Fibroblast of skin of right biceps (primary cell): ENCODE results near the gene SYT1.
A peak's percentile ranks its signal among the peaks of the same experiment; 100 is the strongest.

ENCODE experiments used
- DNase-seq: peaks from one replicate; pipeline ENCODE4 v3.0.0-alpha.2; 2013

The SYT1 gene

GRCh38 chr12:79366374-79366773 is 501.8 kb downstream of the SYT1 start:
- DNase-seq: no peak

DNA sequence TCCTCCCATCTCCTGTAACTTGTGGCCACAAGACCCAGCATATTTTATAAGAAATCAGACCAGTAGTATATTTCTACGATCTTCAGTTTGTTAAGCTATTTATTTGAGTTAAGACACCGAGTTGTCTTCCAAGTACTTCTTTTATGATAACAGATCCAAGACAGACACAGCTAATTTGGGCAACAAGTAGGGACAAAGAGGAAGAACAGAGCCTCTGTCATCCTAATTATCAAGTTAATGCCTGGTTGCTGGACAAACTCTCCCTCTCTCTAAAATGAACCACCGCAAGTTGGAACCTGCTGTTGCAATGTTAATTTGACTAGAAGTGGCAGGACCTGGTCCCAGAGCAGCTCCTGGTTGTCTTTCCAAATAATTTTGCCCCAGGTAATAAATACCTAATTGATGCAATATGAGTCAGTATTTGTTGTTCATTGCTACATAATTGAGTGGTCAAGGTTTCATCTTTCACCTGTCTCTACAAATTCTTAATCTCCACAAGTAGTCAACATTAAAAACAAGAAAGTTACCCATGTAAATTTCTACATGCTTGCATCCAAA is 502.5 kb downstream of the SYT1 start:
- no peak for DNase-seq

DNA sequence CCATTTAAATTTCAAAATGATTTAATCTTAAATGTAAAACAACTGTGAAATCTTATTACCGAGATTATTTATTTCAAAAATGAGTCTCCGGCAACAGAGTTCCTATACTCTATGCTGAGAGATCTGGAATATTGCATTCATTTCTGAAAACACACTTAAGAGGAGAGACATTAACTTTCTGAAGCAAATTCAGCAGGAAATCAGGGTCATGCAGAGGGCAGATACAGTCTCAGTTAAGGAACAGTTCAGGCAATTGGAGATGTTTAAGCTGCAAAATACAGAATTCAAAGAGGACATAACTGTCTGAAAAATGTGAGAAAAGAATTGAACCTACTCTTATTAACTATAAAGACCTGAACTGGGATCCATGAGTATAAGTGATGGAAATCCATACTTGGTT is 505.4 kb downstream of the SYT1 start:
- DNase-seq: no peak

- no peak for DNase-seq
These were observed 506.7 kb downstream of the SYT1 start for GRCh38 chr12:79371226-79371625.

GRCh38 chr12:79373896-79374499 is 509.4 kb downstream of the SYT1 start:
- peak; percentile 35 for DNase-seq

DNA sequence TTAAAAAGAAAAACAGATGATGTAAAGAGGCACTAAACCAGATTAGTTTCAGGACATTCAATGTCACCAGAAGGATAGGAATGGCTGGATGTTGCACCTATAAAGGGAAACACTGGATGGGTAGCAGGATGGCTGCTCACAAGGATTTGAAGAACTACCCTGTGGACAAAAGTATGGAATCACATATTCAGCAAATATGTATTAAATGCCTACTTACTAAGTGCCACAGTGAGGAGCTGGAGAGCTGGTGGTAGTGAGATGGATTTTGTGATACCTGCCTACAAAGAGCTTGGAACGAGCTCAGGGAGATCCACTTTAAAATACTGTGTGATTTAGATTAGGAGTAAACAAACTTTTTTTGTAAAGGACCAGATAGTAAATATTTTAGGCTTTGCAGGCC is 510.0 kb downstream of the SYT1 start:
- DNase-seq: no peak

GRCh38 chr12:79375050-79375449 is 510.5 kb downstream of the SYT1 start:
- DNase-seq: no peak

- DNase-seq: peak; percentile 62
These were observed 513.9 kb downstream of the SYT1 start for GRCh38 chr12:79378496-79378895.

- no peak for DNase-seq
These were observed 515.8 kb downstream of the SYT1 start for GRCh38 chr12:79380402-79380801.

GRCh38 chr12:79381248-79382208 is 517.0 kb downstream of the SYT1 start:
- DNase-seq: no peak

GRCh38 chr12:79384551-79384950 is 520.0 kb downstream of the SYT1 start:
- DNase-seq: no peak

GRCh38 chr12:79388011-79388410 is 523.4 kb downstream of the SYT1 start:
- no peak for DNase-seq

GRCh38 chr12:79393842-79394241 is 529.3 kb downstream of the SYT1 start:
- no peak for DNase-seq

- peak; percentile 48 for DNase-seq
These were observed 533.0 kb downstream of the SYT1 start for GRCh38 chr12:79397609-79398008.

DNA sequence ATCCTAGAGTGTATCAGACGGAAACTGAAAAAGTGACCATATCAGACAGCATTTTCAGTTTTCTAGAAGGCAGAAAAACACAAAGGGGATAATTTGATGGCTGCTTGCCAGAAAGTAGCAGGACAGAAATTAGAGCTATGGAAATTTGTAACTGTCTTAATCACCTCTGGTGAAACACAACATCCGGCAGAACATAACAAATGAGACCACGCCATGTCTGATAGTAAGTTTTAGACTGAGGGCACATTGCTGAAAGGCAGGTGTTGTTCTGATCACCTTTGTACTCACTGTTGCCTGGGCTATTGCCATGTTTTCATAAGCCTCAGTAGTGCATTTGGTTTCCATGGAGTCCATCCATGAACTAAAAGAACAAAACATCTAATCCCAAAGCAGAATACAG is 535.9 kb downstream of the SYT1 start:
- no peak for DNase-seq

DNA sequence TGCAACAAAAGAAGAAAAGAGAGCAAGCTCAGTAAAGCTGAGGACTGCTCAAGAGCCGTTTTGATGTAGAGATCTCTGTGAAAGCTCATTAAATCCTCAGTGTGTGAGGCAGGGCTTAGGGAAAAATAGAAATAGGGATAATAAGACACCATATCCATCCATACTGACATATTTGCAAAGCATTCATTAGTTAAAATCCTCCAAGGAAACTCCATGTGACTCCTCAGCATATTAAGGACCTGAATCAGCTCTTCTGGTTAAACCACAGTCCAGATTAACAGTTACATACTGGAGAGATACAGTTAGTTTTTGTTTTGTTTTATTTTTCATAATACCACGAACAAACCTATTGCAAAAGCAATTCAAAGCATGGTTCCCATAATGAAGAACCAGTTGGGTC is 538.0 kb downstream of the SYT1 start:
- peak; percentile 78 for DNase-seq

DNA sequence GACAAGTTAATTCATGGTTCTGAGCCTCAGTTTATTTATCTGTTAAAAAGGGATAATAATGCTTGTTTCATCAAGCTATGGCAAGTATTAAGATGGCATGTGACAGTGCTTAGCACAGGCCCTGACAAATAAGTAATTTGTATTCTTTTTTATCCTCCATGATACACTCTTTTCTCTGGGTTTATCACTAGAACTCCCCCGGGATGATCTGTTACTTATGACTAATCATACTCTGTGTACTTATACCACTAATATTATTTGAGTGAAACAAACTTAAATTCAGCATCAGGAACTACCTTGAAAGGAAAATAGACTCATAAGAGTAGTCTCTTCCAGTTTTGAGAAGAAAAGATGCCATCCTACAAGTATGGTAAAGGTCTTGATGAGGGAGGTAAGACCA is 542.4 kb downstream of the SYT1 start:
- peak; percentile 46 for DNase-seq

DNA sequence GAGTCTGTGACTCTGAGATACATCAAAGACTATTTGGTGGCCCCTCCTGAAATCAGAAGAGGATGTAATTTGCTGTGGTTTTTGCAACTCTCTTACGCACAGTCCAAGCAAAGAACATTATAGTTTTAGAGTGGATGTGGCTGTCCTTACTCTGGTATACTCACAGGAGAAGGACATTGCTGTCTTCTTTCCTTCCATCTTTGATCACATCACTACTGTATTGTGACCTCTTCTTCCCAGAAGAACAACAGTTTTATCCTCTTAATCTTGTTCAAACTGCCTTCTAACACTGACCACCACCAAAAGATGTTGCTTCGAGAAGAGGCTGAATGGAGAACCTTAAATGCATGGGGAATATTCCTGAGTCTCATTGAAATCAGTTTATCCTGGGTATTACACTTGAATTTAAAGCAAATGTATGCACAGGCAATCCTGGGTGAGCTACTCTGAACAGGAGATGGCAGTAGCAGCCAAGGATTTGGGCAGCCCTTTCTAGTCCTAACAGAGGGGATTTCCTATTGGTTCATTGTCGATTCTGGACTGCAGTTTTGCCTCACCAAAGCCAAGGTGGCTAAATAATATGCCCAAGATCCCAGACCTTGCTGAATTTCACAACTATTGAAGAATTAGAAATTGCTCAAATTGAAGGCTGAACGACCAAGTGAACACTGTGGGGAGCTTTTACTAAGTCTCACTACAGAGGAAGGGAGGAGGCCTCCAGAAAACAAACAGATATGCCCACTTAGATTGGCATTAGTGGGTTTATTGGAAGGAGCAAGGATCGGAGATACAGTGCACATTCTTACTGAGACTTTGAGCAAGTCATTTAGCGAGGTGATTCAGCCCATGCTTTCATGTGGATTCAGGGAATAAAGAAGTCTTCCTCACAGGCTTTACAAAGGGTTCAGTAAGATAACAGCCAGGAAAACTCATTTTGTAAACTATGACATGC is 543.4 kb downstream of the SYT1 start:
- peak; percentile 93 for DNase-seq

GRCh38 chr12:79408689-79409088 is 544.1 kb downstream of the SYT1 start:
- no peak for DNase-seq

- DNase-seq: peak; percentile 95
These were observed 545.0 kb downstream of the SYT1 start for GRCh38 chr12:79409562-79409961.

- no peak for DNase-seq
These were observed 547.2 kb downstream of the SYT1 start for GRCh38 chr12:79411791-79412190.

DNA sequence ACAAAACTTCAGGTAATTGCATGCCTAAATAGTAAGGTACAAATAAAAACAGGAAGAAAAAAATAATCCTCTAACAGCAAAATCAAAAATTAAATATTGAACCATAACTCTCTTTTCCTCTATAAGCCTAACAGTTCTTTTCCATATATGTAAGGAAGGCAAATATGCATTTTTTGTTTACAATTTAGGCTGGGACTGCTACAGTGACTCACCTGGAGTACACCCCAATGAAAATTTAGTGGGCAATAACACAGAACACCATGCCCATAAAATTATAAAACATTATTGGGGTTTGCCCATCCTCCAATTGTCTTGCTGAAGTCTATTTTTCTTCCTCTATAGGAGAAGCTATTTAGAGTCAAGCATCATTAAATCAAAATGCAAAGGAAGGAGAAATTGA is 549.2 kb downstream of the SYT1 start:
- no peak for DNase-seq

GRCh38 chr12:79414252-79414651 is 549.7 kb downstream of the SYT1 start:
- DNase-seq: no peak
